Measurements from ENCODE around the gene STRN3. TPM values are rescaled to one million over a fixed set of nuclear protein-coding genes. Genes with fewer than 3 reads are reported as not detected.

The STRN3 gene
- total and polyA plus RNA-seq, 2 experiments from 2014 or later, result 25.6 to 44.2 TPM

GRCh38 chr14:30960216-30960615 lies 66.0 kb downstream of the STRN3 start:
- H3K36me3 ChIP-seq (ENCODE audit: low read depth), result no peaks in the 10 kb centered on the region; the same call in 1 of the 2 replicates
- H3K9me3 ChIP-seq (ENCODE audit: low read depth), result no peaks in the 10 kb centered on the region
- H3K4me1 ChIP-seq (ENCODE audit: insufficient read depth), result no peaks in the 10 kb centered on the region
- H3K27ac ChIP-seq, result no peak overlapping the region
- H3K9ac ChIP-seq, result no peak overlapping the region
- H3K4me3 ChIP-seq, result no peak overlapping the region
- in situ Hi-C loops (cut with MboI), result no loop called here
- H3F3A ChIP-seq (ENCODE audit: insufficient read depth), result no peaks in the 10 kb centered on the region
- no peak overlapping the region for H2AFZ ChIP-seq
- H3K9me2 ChIP-seq (ENCODE audit: insufficient read depth), result no peaks in the 10 kb centered on the region
- WGBS, 2 experiments (ENCODE audit: low coverage in 1 of 2, low lambda C conversion rate in 2 of 2, missing lambda C conversion rate in 2 of 2), result 94 to 95% methylated on average over 3 of the region's 3 CpGs
- DNase-seq, result no peak
- H4K20me1 ChIP-seq (ENCODE audit: insufficient read depth), result peaks cover 13% of the 10 kb centered on the region; the same call in 1 of the 2 replicates
- no peak for TF ChIP-seq EZH2 (IDR thresholded peaks at IDR 0.05; ENCODE audit: insufficient read depth, poor library complexity, severe bottlenecking)
- TF ChIP-seq EZH2phosphoT487 (IDR thresholded peaks at IDR 0.05; ENCODE audit: insufficient read depth, low read depth), result no peak
- no peak overlapping the region for H3K4me2 ChIP-seq (ENCODE audit: unreplicated experiment)
- H3K79me2 ChIP-seq (ENCODE audit: insufficient read depth), result peaks cover 100% of the 10 kb centered on the region
- no peaks in the 10 kb centered on the region for H3K27me3 ChIP-seq (replicated peaks; ENCODE audit: insufficient read depth)

DNA sequence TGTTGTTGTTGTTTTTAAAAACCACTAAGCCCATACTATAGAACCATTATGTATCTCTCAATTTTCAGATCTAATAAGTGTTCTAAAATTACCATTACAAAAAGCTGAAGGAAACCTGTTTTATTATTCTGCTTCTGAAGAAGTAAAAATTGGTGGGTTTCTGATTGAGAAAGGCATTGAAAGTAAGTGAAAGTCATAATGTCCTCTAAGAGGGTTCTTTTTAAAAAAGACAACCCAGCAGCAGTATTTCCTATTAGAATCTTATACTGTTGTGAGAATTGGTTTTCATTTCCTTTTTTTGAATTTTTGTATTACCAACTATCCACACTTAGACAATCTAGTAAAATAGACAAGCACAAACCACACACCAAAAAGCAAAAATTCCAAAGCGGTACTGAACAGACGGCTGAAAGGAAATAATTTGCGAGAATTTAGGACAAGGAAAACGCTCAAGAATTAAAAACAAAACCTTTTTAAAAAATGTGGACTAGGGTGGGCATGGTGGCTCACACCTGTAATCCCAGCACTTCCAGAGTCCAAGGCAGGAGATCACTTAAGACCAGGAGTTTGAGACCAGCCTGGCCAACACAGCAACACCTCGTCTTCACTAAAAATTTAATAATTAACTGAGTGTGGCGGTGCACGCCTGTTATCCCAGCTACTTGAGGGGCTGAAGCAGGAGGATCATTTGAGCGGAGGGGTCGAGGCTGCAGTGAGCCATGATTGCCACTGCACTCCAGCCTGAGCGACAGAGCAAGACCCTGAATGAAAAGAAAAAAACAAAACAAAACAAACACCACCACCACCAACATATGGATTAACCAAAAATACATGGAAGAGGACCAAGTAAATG lies 67.4 kb downstream of the STRN3 start:
- in situ Hi-C loops (cut with MboI), result no loop called here
- TF ChIP-seq EZH2phosphoT487 (IDR thresholded peaks at IDR 0.05; ENCODE audit: insufficient read depth, low read depth), result no peak
- TF ChIP-seq EZH2 (IDR thresholded peaks at IDR 0.05; ENCODE audit: insufficient read depth, poor library complexity, severe bottlenecking), result no peak
- H3K4me3 ChIP-seq, result no peak overlapping the region
- H3K27me3 ChIP-seq (replicated peaks; ENCODE audit: insufficient read depth), result no peaks in the 10 kb centered on the region
- H4K20me1 ChIP-seq (ENCODE audit: insufficient read depth), result peaks cover 13% of the 10 kb centered on the region; the same call in 1 of the 2 replicates
- no peak overlapping the region for H3K4me2 ChIP-seq (ENCODE audit: unreplicated experiment)
- H2AFZ ChIP-seq, result no peak overlapping the region
- H3K9ac ChIP-seq, result no peak overlapping the region
- no peaks in the 10 kb centered on the region for H3K4me1 ChIP-seq (ENCODE audit: insufficient read depth)
- peaks cover 98% of the 10 kb centered on the region for H3K79me2 ChIP-seq (ENCODE audit: insufficient read depth)
- no peaks in the 10 kb centered on the region for H3K9me3 ChIP-seq (ENCODE audit: low read depth)
- no peaks in the 10 kb centered on the region for H3K9me2 ChIP-seq (ENCODE audit: insufficient read depth)
- no peaks in the 10 kb centered on the region for H3F3A ChIP-seq (ENCODE audit: insufficient read depth)
- no peaks in the 10 kb centered on the region; the same call in 1 of the 2 replicates for H3K36me3 ChIP-seq (ENCODE audit: low read depth)
- 92 to 95% methylated on average over 10 of the region's 10 CpGs for WGBS, 2 experiments (ENCODE audit: low coverage in 1 of 2, low lambda C conversion rate in 2 of 2, missing lambda C conversion rate in 2 of 2)
- H3K27ac ChIP-seq, result no peak overlapping the region
- DNase-seq, result no peak

DNA sequence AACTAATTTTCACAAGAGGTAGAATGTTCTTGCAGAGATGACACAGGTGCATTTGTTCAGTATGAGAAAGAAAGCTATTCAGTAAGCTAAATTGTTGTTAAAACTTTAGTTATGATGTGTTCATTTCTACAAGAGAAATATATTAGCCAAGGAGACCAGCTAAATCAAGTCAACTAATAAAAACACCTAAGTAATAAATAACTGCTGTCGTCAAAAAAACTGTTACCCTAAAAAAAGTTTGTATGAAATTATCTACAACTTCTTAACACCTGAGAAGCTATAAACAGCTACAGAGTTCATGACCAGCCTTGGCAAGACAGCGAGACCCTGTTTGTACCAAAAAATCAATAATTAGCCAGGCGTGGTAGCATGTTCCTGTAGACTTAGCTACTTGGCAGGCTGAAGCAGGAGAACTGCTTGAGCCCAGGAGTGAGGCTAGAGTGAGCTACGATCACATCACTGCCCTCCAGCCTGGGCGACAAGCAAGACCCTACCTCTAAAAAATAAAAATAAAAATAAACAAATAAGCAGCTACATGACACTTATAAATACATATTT lies 68.3 kb downstream of the STRN3 start:
- in situ Hi-C loops (cut with MboI), result no loop called here
- H3K36me3 ChIP-seq (ENCODE audit: low read depth), result peaks cover 7% of the 10 kb centered on the region; the same call in 1 of the 2 replicates
- no peaks in the 10 kb centered on the region for H3K27me3 ChIP-seq (replicated peaks; ENCODE audit: insufficient read depth)
- no peak overlapping the region for H3K4me3 ChIP-seq
- DNase-seq, result no peak
- no peak overlapping the region for H3K27ac ChIP-seq
- TF ChIP-seq EZH2phosphoT487 (IDR thresholded peaks at IDR 0.05; ENCODE audit: insufficient read depth, low read depth), result no peak
- TF ChIP-seq EZH2 (IDR thresholded peaks at IDR 0.05; ENCODE audit: insufficient read depth, poor library complexity, severe bottlenecking), result no peak
- WGBS, 2 experiments (ENCODE audit: low coverage in 1 of 2, low lambda C conversion rate in 2 of 2, missing lambda C conversion rate in 2 of 2), result 62 to 65% methylated on average over 5 of the region's 5 CpGs
- H3K4me1 ChIP-seq (ENCODE audit: insufficient read depth), result no peaks in the 10 kb centered on the region
- no peak overlapping the region for H3K4me2 ChIP-seq (ENCODE audit: unreplicated experiment)
- no peaks in the 10 kb centered on the region for H3K9me3 ChIP-seq (ENCODE audit: low read depth)
- H3K9me2 ChIP-seq (ENCODE audit: insufficient read depth), result no peaks in the 10 kb centered on the region
- no peak overlapping the region for H2AFZ ChIP-seq
- no peaks in the 10 kb centered on the region for H3F3A ChIP-seq (ENCODE audit: insufficient read depth)
- H3K79me2 ChIP-seq (ENCODE audit: insufficient read depth), result peaks cover 93% of the 10 kb centered on the region
- peaks cover 13% of the 10 kb centered on the region; the same call in 1 of the 2 replicates for H4K20me1 ChIP-seq (ENCODE audit: insufficient read depth)
- H3K9ac ChIP-seq, result no peak overlapping the region

DNA sequence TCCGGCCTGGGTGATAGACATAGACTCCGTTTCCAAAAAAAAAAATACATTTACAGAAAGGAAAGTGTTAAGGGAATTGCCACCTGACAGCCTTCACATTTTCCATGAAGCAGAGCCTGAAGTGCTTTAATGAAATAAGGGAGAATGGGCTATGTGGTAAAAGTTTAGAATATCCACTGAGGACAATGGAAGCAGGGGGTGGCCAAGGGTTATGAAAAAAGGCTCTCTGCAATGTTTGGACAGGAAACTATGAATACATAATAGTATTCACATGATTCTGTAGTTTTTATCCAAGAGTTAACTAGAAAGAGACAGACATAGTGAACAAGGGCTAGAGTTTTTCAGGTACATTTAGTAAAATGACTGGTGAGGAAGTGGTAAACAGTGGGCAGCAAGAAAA lies 76.5 kb downstream of the STRN3 start:
- no peak for TF ChIP-seq EZH2phosphoT487 (IDR thresholded peaks at IDR 0.05; ENCODE audit: insufficient read depth, low read depth)
- no peak for TF ChIP-seq EZH2 (IDR thresholded peaks at IDR 0.05; ENCODE audit: insufficient read depth, poor library complexity, severe bottlenecking)
- no peak for DNase-seq
- H2AFZ ChIP-seq, result no peak overlapping the region
- no peak overlapping the region for H3K27ac ChIP-seq
- H3K4me3 ChIP-seq, result no peak overlapping the region
- 92 to 100% methylated on average over 2 of the region's 2 CpGs for WGBS, 2 experiments (ENCODE audit: low coverage in 1 of 2, low lambda C conversion rate in 2 of 2, missing lambda C conversion rate in 2 of 2)
- in situ Hi-C loops (cut with MboI), result no loop called here
- no peak overlapping the region for H3K4me2 ChIP-seq (ENCODE audit: unreplicated experiment)
- H3K27me3 ChIP-seq (replicated peaks; ENCODE audit: insufficient read depth), result no peaks in the 10 kb centered on the region
- H3K36me3 ChIP-seq (ENCODE audit: low read depth), result peaks cover 46% of the 10 kb centered on the region
- peaks cover 71% of the 10 kb centered on the region for H3K79me2 ChIP-seq (ENCODE audit: insufficient read depth)
- H3K4me1 ChIP-seq (ENCODE audit: insufficient read depth), result no peaks in the 10 kb centered on the region
- no peaks in the 10 kb centered on the region for H3K9me3 ChIP-seq (ENCODE audit: low read depth)
- H4K20me1 ChIP-seq (ENCODE audit: insufficient read depth), result no peaks in the 10 kb centered on the region
- no peaks in the 10 kb centered on the region for H3F3A ChIP-seq (ENCODE audit: insufficient read depth)
- H3K9ac ChIP-seq, result no peak overlapping the region
- H3K9me2 ChIP-seq (ENCODE audit: insufficient read depth), result no peaks in the 10 kb centered on the region

Measured in GM23248 (cell line).